GM20000 (cell line): ENCODE measurements around the gene ALKBH3.

ENCODE experiments used
- DNase-seq: peaks from one replicate; pipeline ENCODE4 v3.0.0; 2012; ENCODE audit warnings: low spot score
- CTCF ChIP-seq: IDR thresholded peaks from 2 replicates; pipeline ENCODE4 v1.5.1; 2012; ENCODE audit warnings: mild to moderate bottlenecking, control low read depth; ENCODE audit errors: extremely low read depth, missing control alignments

Gene ALKBH3

GRCh38 chr11:43880640-43881159, at the start of gene ALKBH3:
Gene ALKBH3, plus strand, starts transcription at chr11:43880831. Its CDS starts 1,822 bp downstream, at chr11:43882653.
- DNase-seq = peak; percentile 85
- no peak for TF ChIP-seq CTCF

GRCh38 chr11:43830928-43831440, 49.6 kb upstream of the ALKBH3 start:
- TF ChIP-seq CTCF = no peak
- DNase-seq = no peak

GRCh38 chr11:43832536-43832935, 48.1 kb upstream of the ALKBH3 start:
- no peak for DNase-seq

GRCh38 chr11:43833657-43834073, 47.0 kb upstream of the ALKBH3 start:
- no peak for TF ChIP-seq CTCF
- no peak for DNase-seq

More at GRCh38 chr11:43832536-43832935, 48.1 kb upstream of the ALKBH3 start:
- TF ChIP-seq CTCF = no peak

GRCh38 chr11:43834286-43834685, 46.3 kb upstream of the ALKBH3 start:
- TF ChIP-seq CTCF = no peak
- DNase-seq = no peak

GRCh38 chr11:43835104-43835503, 45.5 kb upstream of the ALKBH3 start:
- TF ChIP-seq CTCF = no peak
- no peak for DNase-seq

- no peak for TF ChIP-seq CTCF
- DNase-seq = peak; percentile 8
Measured at GRCh38 chr11:43837879-43838278, 42.8 kb upstream of the ALKBH3 start.
